Neural progenitor cell (in vitro differentiated cells): ENCODE measurements around the gene ZFYVE9. TPM values are rescaled to one million over a fixed set of nuclear protein-coding genes. Genes with fewer than 3 reads are reported as not detected.

Experiments
- DNase-seq: peaks from one replicate; pipeline ENCODE4 v3.0.0-alpha.2; 2016; ENCODE audit warnings: low spot score
- H2AFZ ChIP-seq: fragments of 200-600 bp; sonication (generic); replicated peaks from 2 replicates; pipeline ENCODE4 v1.6.1; 2016; ENCODE audit warnings: antibody characterized with exemption
- H3F3A ChIP-seq: fragments of 200-600 bp; sonication (generic); 2 replicates; pipeline ENCODE4 v1.6.1; 2016; ENCODE audit warnings: antibody characterized with exemption, low read depth
- H3K27ac ChIP-seq: fragments of 200-600 bp; sonication (generic); 2 replicates; pipeline ENCODE4 v1.5.1; 2016; ENCODE audit warnings: mild to moderate bottlenecking
- H3K27me3 ChIP-seq: fragments of 200-600 bp; sonication (generic); 2 replicates; pipeline ENCODE4 v1.6.1; 2016; ENCODE audit warnings: mild to moderate bottlenecking, moderate library complexity
- H3K36me3 ChIP-seq: fragments of 200-600 bp; sonication (generic); 2 replicates; pipeline ENCODE4 v1.5.1; 2016
- H3K4me1 ChIP-seq: fragments of 200-600 bp; sonication (generic); 2 replicates; pipeline ENCODE4 v1.6.1; 2016; ENCODE audit warnings: mixed run types
- H3K4me2 ChIP-seq: fragments of 200-600 bp; sonication (generic); 2 replicates; pipeline ENCODE4 v1.6.1; 2016
- H3K4me3 ChIP-seq: fragments of 200-600 bp; sonication (generic); 2 replicates; pipeline ENCODE4 v1.5.1; 2016
- H3K79me2 ChIP-seq: fragments of 200-600 bp; sonication (generic); 2 replicates; pipeline ENCODE4 v1.6.1; 2016; ENCODE audit warnings: low read depth
- H3K9ac ChIP-seq: fragments of 200-600 bp; sonication (generic); 2 replicates; pipeline ENCODE4 v1.6.1; 2016
- H3K9me3 ChIP-seq: fragments of 200-600 bp; sonication (generic); 2 replicates; pipeline ENCODE4 v1.5.1; 2016; ENCODE audit warnings: low read depth
- H4K20me1 ChIP-seq: fragments of 200-600 bp; sonication (generic); 2 replicates; pipeline ENCODE4 v1.6.1; 2016; ENCODE audit warnings: low read depth
- H3K27ac Mint-ChIP-seq: 3 replicates; pipeline ENCODE4 v1.8.0; 2021; ENCODE audit warnings: mixed read lengths
- H3K27me3 Mint-ChIP-seq: 2 replicates; pipeline ENCODE4 v1.8.0; 2022; ENCODE audit warnings: low read depth, mild to moderate bottlenecking, inconsistent platforms, moderate library complexity, mixed read lengths; ENCODE audit not compliant: insufficient read depth
- H3K36me3 Mint-ChIP-seq: 3 replicates; pipeline ENCODE4 v1.8.0; 2021; ENCODE audit warnings: mixed read lengths
- H3K4me1 Mint-ChIP-seq: 3 replicates; pipeline ENCODE4 v1.8.0; 2021; ENCODE audit warnings: mixed read lengths
- H3K4me3 Mint-ChIP-seq: 3 replicates; pipeline ENCODE4 v1.8.0; 2021; ENCODE audit warnings: mild to moderate bottlenecking, moderate library complexity, mixed read lengths
- H3K9me3 Mint-ChIP-seq: 3 replicates; pipeline ENCODE4 v1.8.0; 2020; ENCODE audit warnings: mixed read lengths
- CTCF ChIP-seq: fragments of 200-600 bp; sonication (generic); IDR thresholded peaks from 2 replicates; pipeline ENCODE4 v1.5.1; 2017; ENCODE audit warnings: antibody characterized with exemption, mild to moderate bottlenecking
- EZH2 ChIP-seq: fragments of 200-600 bp; sonication (generic); IDR thresholded peaks from 2 replicates; pipeline ENCODE4 v1.6.1; 2017; ENCODE audit warnings: antibody characterized with exemption, mild to moderate bottlenecking, moderate library complexity
- EZH2phosphoT487 ChIP-seq: fragments of 200-600 bp; sonication (generic); IDR thresholded peaks from 2 replicates; pipeline ENCODE4 v1.6.1; 2017; ENCODE audit warnings: antibody characterized with exemption
- total RNA-seq: library from RNA; depleted of rRNA; stranded (reverse); fragments of >200 nt; gene quantifications from 2 replicates; pipeline ENCODE4 v1.2.3, GENCODE V29; 2015; ENCODE audit warnings: low replicate concordance

The ZFYVE9 gene
- total RNA-seq, 1 donor from 2014 or later: 42.7 TPM

GRCh38 chr1:52098139-52098871, 43.6 kb upstream of the ZFYVE9 start:
- peak; percentile 87 for DNase-seq
- Histone ChIP-seq H3K27me3 (no peaks in the 10 kb centered on the region), H3K79me2 (no peaks in the 10 kb centered on the region), H3K4me2 (peak overlapping the region; percentile 53), H3K4me1 (peaks cover 8% of the 10 kb centered on the region), H3K9me3 (no peaks in the 10 kb centered on the region), H3F3A (no peaks in the 10 kb centered on the region), H3K9ac (no peak overlapping the region), H3K27ac (no peak overlapping the region), H4K20me1 (no peaks in the 10 kb centered on the region), H3K4me3 (no peak overlapping the region), H3K36me3 (no peaks in the 10 kb centered on the region), H2AFZ (no peak overlapping the region)
- peaks cover 2% of the 10 kb centered on the region for H3K9me3 Mint-ChIP-seq
- H3K36me3 Mint-ChIP-seq: peaks cover 2% of the 10 kb centered on the region
- H3K27me3 Mint-ChIP-seq: peaks cover 2% of the 10 kb centered on the region
- H3K4me1 Mint-ChIP-seq: peaks cover 20% of the 10 kb centered on the region
- H3K27ac Mint-ChIP-seq: peak overlapping the region; percentile 17
- peak overlapping the region; percentile 25 for H3K4me3 Mint-ChIP-seq
- TF ChIP-seq EZH2 (no peak), EZH2phosphoT487 (no peak), CTCF (no peak)

- Mint-ChIP-seq H3K4me1 (peaks cover 18% of the 10 kb centered on the region), H3K36me3 (no peaks in the 10 kb centered on the region), H3K27me3 (peaks cover 2% of the 10 kb centered on the region), H3K9me3 (no peaks in the 10 kb centered on the region), H3K27ac (no peak overlapping the region), H3K4me3 (no peak overlapping the region)
- Histone ChIP-seq H3K4me3 (no peak overlapping the region), H3K27ac (no peak overlapping the region), H2AFZ (no peak overlapping the region), H3K9ac (no peak overlapping the region), H3K4me2 (no peak overlapping the region), H3K79me2 (no peaks in the 10 kb centered on the region), H3K9me3 (no peaks in the 10 kb centered on the region), H4K20me1 (no peaks in the 10 kb centered on the region), H3K27me3 (no peaks in the 10 kb centered on the region), H3K36me3 (no peaks in the 10 kb centered on the region), H3F3A (no peaks in the 10 kb centered on the region), H3K4me1 (peaks cover 8% of the 10 kb centered on the region)
- TF ChIP-seq EZH2 (no peak), CTCF (no peak), EZH2phosphoT487 (no peak)
- DNase-seq: no peak
Observed at GRCh38 chr1:52102336-52103013, 39.4 kb upstream of the ZFYVE9 start.

- no peak overlapping the region for H3K4me3 Mint-ChIP-seq
- TF ChIP-seq CTCF (no peak), EZH2phosphoT487 (no peak), EZH2 (no peak)
- Histone ChIP-seq H3K4me2 (no peak overlapping the region), H3K4me3 (no peak overlapping the region), H3K27ac (no peak overlapping the region), H3K36me3 (no peaks in the 10 kb centered on the region), H3F3A (no peaks in the 10 kb centered on the region), H3K79me2 (no peaks in the 10 kb centered on the region), H2AFZ (no peak overlapping the region), H3K4me1 (peaks cover 5% of the 10 kb centered on the region), H3K9ac (no peak overlapping the region), H3K9me3 (no peaks in the 10 kb centered on the region), H3K27me3 (no peaks in the 10 kb centered on the region), H4K20me1 (no peaks in the 10 kb centered on the region)
- H3K27ac Mint-ChIP-seq: no peak overlapping the region
- H3K27me3 Mint-ChIP-seq: peaks cover 2% of the 10 kb centered on the region
- DNase-seq: no peak
- no peaks in the 10 kb centered on the region for H3K4me1 Mint-ChIP-seq
- no peaks in the 10 kb centered on the region for H3K9me3 Mint-ChIP-seq
- H3K36me3 Mint-ChIP-seq: no peaks in the 10 kb centered on the region
Observed at GRCh38 chr1:52111492-52111891, 30.4 kb upstream of the ZFYVE9 start.
